HEK293 (cell line): ENCODE measurements around the gene REEP2.
A peak's percentile ranks its signal among the peaks of the same experiment; 100 is the strongest.

Experiments
- GLIS2 ChIP-seq: fragments of 450-650 bp; formaldehyde crosslinking; IDR thresholded peaks from 2 replicates; pipeline ENCODE4 v1.5.1; 2016; ENCODE audit warnings: missing biosample characterization, missing genetic modification characterization
- IKZF3 ChIP-seq: fragments of 450-650 bp; IDR thresholded peaks from 2 replicates; pipeline ENCODE4 v1.5.0; 2018; ENCODE audit warnings: missing biosample characterization, mild to moderate bottlenecking, missing genetic modification characterization, moderate library complexity
- KLF10 ChIP-seq: fragments of 450-650 bp; IDR thresholded peaks from 2 replicates; pipeline ENCODE4 v1.5.1; 2018; ENCODE audit warnings: missing biosample characterization, mild to moderate bottlenecking, missing genetic modification characterization
- KLF16 ChIP-seq: fragments of 450-650 bp; formaldehyde crosslinking; IDR thresholded peaks from 2 replicates; pipeline ENCODE4 v1.5.1; 2017; ENCODE audit warnings: missing biosample characterization, missing genetic modification characterization
- KLF8 ChIP-seq: fragments of 450-650 bp; formaldehyde crosslinking; IDR thresholded peaks from 2 replicates; pipeline ENCODE4 v1.5.1; 2016; ENCODE audit warnings: missing biosample characterization, missing genetic modification characterization
- KLF9 ChIP-seq: fragments of 450-650 bp; formaldehyde crosslinking; IDR thresholded peaks from 2 replicates; pipeline ENCODE4 v1.5.1; 2016; ENCODE audit warnings: missing biosample characterization, missing genetic modification characterization, low read depth
- PATZ1 ChIP-seq: fragments of 450-650 bp; formaldehyde crosslinking; IDR thresholded peaks from 2 replicates; pipeline ENCODE4 v1.5.1; 2016; ENCODE audit warnings: missing biosample characterization, missing genetic modification characterization
- PRDM10 ChIP-seq: fragments of 450-650 bp; formaldehyde crosslinking; IDR thresholded peaks from 2 replicates; pipeline ENCODE4 v1.5.1; 2016; ENCODE audit warnings: missing biosample characterization, missing genetic modification characterization
- TCF7L2 ChIP-seq: IDR thresholded peaks from 2 replicates; pipeline ENCODE4 v1.6.1; 2011; ENCODE audit warnings: low read depth, mild to moderate bottlenecking, inconsistent platforms, low read length, moderate library complexity, borderline replicate concordance
- ZEB2 ChIP-seq: fragments of 450-650 bp; formaldehyde crosslinking; IDR thresholded peaks from 2 replicates; pipeline ENCODE4 v1.5.1; 2016; ENCODE audit warnings: missing biosample characterization, missing genetic modification characterization
- ZFHX2 ChIP-seq: fragments of 450-650 bp; formaldehyde crosslinking; conservative IDR thresholded peaks from 2 replicates; pipeline ENCODE4 v1.5.1; 2016; ENCODE audit warnings: missing biosample characterization, missing genetic modification characterization
- ZFP69B ChIP-seq: fragments of 450-650 bp; formaldehyde crosslinking; IDR thresholded peaks from 2 replicates; pipeline ENCODE4 v1.5.1; 2016; ENCODE audit warnings: missing biosample characterization, missing genetic modification characterization
- ZNF16 ChIP-seq: fragments of 450-650 bp; formaldehyde crosslinking; IDR thresholded peaks from 2 replicates; pipeline ENCODE4 v1.5.1; 2016; ENCODE audit warnings: low read depth, missing biosample characterization, missing genetic modification characterization
- ZNF341 ChIP-seq: fragments of 450-650 bp; formaldehyde crosslinking; IDR thresholded peaks from 2 replicates; pipeline ENCODE4; 2016; ENCODE audit warnings: low read depth, missing biosample characterization, missing genetic modification characterization
- ZNF354C ChIP-seq: fragments of 450-650 bp; formaldehyde crosslinking; IDR thresholded peaks from 2 replicates; pipeline ENCODE4 v1.5.1; 2016; ENCODE audit warnings: missing biosample characterization, missing genetic modification characterization, low read depth, borderline replicate concordance
- ZNF394 ChIP-seq: fragments of 450-650 bp; formaldehyde crosslinking; IDR thresholded peaks from 2 replicates; pipeline ENCODE4 v1.5.1; 2016; ENCODE audit warnings: missing biosample characterization, missing genetic modification characterization, mild to moderate bottlenecking, moderate library complexity, borderline replicate concordance
- ZNF398 ChIP-seq: fragments of 450-650 bp; formaldehyde crosslinking; IDR thresholded peaks from 2 replicates; pipeline ENCODE4 v1.5.1; 2017; ENCODE audit warnings: missing biosample characterization, missing genetic modification characterization
- ZSCAN5A ChIP-seq: fragments of 450-650 bp; formaldehyde crosslinking; IDR thresholded peaks from 2 replicates; pipeline ENCODE4 v1.5.1; 2016; ENCODE audit warnings: missing biosample characterization, missing genetic modification characterization
- TF ChIP-seq, protein P1 (sequence below): fragments of 450-650 bp; formaldehyde crosslinking; IDR thresholded peaks from 2 replicates; pipeline ENCODE4 v1.5.1; 2017; ENCODE audit warnings: missing biosample characterization, missing genetic modification characterization
- TF ChIP-seq, protein P2 (sequence below): fragments of 450-650 bp; formaldehyde crosslinking; IDR thresholded peaks from 2 replicates; pipeline ENCODE4 v1.5.1; 2017; ENCODE audit warnings: missing biosample characterization, missing genetic modification characterization

REEP2 gene

DNA sequence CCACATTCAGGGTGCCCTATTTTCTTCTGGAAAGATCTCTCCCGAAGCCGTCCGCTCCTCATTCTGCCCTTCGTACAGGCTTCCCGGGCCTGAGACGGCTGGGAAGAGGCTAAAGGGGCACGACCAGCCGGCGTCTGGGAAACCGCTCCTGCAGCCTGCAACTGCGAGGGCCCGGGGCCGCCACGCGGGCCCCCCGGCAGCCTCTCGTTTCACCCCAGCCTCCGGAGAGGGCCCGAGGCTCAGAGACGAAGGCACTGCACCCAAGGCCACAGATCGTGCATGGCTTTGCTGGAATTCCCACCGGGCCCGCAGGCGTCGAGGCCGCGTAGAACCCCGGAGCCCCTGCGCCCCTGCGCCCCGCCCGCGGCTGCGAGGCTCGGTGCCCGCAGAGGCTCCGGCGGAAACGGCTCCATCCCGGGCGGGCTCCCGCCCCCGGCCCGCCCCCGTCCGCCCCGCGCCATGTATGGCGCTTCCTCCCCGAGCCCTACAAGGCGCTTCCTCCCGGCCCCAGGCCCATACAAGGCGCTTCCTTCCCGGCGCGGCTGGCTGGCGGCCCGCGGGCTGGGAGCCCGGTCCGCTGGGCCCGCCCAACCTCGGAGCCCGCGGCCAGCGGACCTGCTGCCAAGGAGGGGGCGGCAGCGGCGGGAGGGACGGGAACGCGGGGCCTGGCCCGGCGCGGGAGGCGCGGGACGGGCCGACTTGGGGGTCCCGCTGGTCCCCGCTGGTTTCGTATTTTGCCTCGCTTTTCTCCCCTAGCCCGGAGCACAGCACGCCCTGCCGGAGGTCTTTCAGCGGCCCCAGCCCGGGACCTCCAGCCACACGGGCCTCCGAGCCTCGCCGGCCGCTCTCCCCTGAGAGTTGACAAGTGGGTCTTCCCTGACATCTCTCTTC, 53.1 kb downstream of the REEP2 start (continued):
- TF ChIP-seq ZFHX2 (tag by site-specific recombination) (peak; percentile 29; the same call in 1 of the 2 replicates), PRDM10 (tag by site-specific recombination) (peak; percentile 98), KLF8 (0 out of 2 replicates have a peak, but pooled peaks have one; percentile 12), KLF16 (tag by site-specific recombination) (peak; percentile 40), ZEB2 (tag by site-specific recombination) (0 out of 2 replicates have a peak, but pooled peaks have one; percentile 13), ZSCAN5A (tag by site-specific recombination) (peak; percentile 24; the same call in 1 of the 2 replicates), KLF10 (tag by site-specific recombination) (peak; percentile 80; the same call in 1 of the 2 replicates), PATZ1 (tag by site-specific recombination) (peak; percentile 30), KLF9 (tag by site-specific recombination) (no peak; the same call in 1 of the 2 replicates), ZFP69B (tag by site-specific recombination) (peak; percentile 28; the same call in 1 of the 2 replicates), ZNF16 (tag by site-specific recombination) (no peak), IKZF3 (tag by site-specific recombination) (peak; percentile 56), TCF7L2 (no peak), ZNF354C (tag by site-specific recombination) (no peak), ZNF341 (tag by site-specific recombination) (peak; percentile 98), ZNF394 (tag by site-specific recombination) (no peak), GLIS2 (tag by site-specific recombination) (peak; percentile 91), ZNF398 (tag by site-specific recombination) (peak; percentile 19; the same call in 1 of the 2 replicates)
- TF ChIP-seq, protein P1, sequence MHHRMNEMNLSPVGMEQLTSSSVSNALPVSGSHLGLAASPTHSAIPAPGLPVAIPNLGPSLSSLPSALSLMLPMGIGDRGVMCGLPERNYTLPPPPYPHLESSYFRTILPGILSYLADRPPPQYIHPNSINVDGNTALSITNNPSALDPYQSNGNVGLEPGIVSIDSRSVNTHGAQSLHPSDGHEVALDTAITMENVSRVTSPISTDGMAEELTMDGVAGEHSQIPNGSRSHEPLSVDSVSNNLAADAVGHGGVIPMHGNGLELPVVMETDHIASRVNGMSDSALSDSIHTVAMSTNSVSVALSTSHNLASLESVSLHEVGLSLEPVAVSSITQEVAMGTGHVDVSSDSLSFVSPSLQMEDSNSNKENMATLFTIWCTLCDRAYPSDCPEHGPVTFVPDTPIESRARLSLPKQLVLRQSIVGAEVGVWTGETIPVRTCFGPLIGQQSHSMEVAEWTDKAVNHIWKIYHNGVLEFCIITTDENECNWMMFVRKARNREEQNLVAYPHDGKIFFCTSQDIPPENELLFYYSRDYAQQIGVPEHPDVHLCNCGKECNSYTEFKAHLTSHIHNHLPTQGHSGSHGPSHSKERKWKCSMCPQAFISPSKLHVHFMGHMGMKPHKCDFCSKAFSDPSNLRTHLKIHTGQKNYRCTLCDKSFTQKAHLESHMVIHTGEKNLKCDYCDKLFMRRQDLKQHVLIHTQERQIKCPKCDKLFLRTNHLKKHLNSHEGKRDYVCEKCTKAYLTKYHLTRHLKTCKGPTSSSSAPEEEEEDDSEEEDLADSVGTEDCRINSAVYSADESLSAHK (tag by site-specific recombination) = 0 out of 2 replicates have a peak, but pooled peaks have one; percentile 27
- TF ChIP-seq, protein P2, sequence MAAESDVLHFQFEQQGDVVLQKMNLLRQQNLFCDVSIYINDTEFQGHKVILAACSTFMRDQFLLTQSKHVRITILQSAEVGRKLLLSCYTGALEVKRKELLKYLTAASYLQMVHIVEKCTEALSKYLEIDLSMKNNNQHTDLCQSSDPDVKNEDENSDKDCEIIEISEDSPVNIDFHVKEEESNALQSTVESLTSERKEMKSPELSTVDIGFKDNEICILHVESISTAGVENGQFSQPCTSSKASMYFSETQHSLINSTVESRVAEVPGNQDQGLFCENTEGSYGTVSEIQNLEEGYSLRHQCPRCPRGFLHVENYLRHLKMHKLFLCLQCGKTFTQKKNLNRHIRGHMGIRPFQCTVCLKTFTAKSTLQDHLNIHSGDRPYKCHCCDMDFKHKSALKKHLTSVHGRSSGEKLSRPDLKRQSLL (tag by site-specific recombination) = peak; percentile 15; the same call in 1 of the 2 replicates
